Occipital lobe (tissue), 2 donors: ENCODE results near the gene TP53AIP1. TPM values are rescaled to one million over a fixed set of nuclear protein-coding genes. Genes with fewer than 3 reads are reported as not detected.

Experiments
- DNase-seq: peaks from one replicate; lab custom pipeline; 2025; lab: John Stamatoyannopoulos, UW
- total RNA-seq: library from RNA; depleted of rRNA; stranded (reverse); fragments of >200 nt; gene quantifications from one replicate; pipeline ENCODE4 v1.2.3, GENCODE V29; 2014

TP53AIP1 gene
- 0.47 TPM for total RNA-seq

GRCh38 chr11:128942817-128943427 lies at the start of gene TP53AIP1:
TP53AIP1 (minus strand) TSS chr11:128942871; CDS start chr11:128937818, 5,053 bp downstream.
- DNase-seq: peak; percentile 18

- no peak for DNase-seq
Measured at GRCh38 chr11:128988242-128988970, 45.7 kb upstream of the TP53AIP1 start.

GRCh38 chr11:128985880-128986279 lies 43.2 kb upstream of the TP53AIP1 start:
- DNase-seq: no peak

GRCh38 chr11:128983023-128983422 lies 40.4 kb upstream of the TP53AIP1 start:
- DNase-seq: no peak

- DNase-seq: no peak
Measured at GRCh38 chr11:128981254-128981653, 38.6 kb upstream of the TP53AIP1 start.

GRCh38 chr11:128970598-128971190 lies 28.0 kb upstream of the TP53AIP1 start:
- DNase-seq: no peak

GRCh38 chr11:128968916-128969315 lies 26.2 kb upstream of the TP53AIP1 start:
- DNase-seq: no peak

- DNase-seq: no peak
Measured at GRCh38 chr11:128967578-128967977, 24.9 kb upstream of the TP53AIP1 start.

GRCh38 chr11:128965485-128965884 lies 22.8 kb upstream of the TP53AIP1 start:
- DNase-seq: no peak

- no peak for DNase-seq
Measured at GRCh38 chr11:128964463-128964930, 21.8 kb upstream of the TP53AIP1 start.

GRCh38 chr11:128963744-128964325 lies 21.2 kb upstream of the TP53AIP1 start:
- DNase-seq: no peak

GRCh38 chr11:128962896-128963295 lies 20.2 kb upstream of the TP53AIP1 start:
- no peak for DNase-seq

GRCh38 chr11:128961645-128962044 lies 19.0 kb upstream of the TP53AIP1 start:
- DNase-seq: no peak

GRCh38 chr11:128957202-128957482 lies 14.5 kb upstream of the TP53AIP1 start:
- DNase-seq: no peak

GRCh38 chr11:128956401-128957201 lies 13.9 kb upstream of the TP53AIP1 start:
- no peak for DNase-seq

GRCh38 chr11:128955636-128956035 lies 13.0 kb upstream of the TP53AIP1 start:
- DNase-seq: no peak

- DNase-seq: no peak
Measured at GRCh38 chr11:128953151-128953550, 10.5 kb upstream of the TP53AIP1 start.

GRCh38 chr11:128949791-128950454 lies 7.3 kb upstream of the TP53AIP1 start:
- no peak for DNase-seq

GRCh38 chr11:128948583-128948982 lies 5.9 kb upstream of the TP53AIP1 start:
- no peak for DNase-seq

GRCh38 chr11:128947773-128948172 lies 5.1 kb upstream of the TP53AIP1 start:
- DNase-seq: no peak

- no peak for DNase-seq
Measured at GRCh38 chr11:128946648-128947047, 4.0 kb upstream of the TP53AIP1 start.
